ENCODE results near the gene AMIGO3. TPM values are rescaled to one million over a fixed set of nuclear protein-coding genes. Genes with fewer than 3 reads are reported as not detected.

AMIGO3 gene
- total and polyA plus RNA-seq, 2 donors (not counting 1 experiment from before 2014, with no cell fraction given): 11.1 TPM; not detected in 1

- H3K27me3 Mint-ChIP-seq: no peaks in the 10 kb centered on the region
- DNase-seq (peak; percentile 17), ATAC-seq (ENCODE audit: low read depth) (no peak)
Measured at GRCh38 chr3:49713336-49714105, 6.0 kb downstream of the AMIGO3 start.

More at GRCh38 chr3:49713336-49714105, 6.0 kb downstream of the AMIGO3 start:
- peaks cover 3% of the 10 kb centered on the region for H3K79me2 ChIP-seq (ENCODE audit: control insufficient read depth, insufficient read depth, low read length)
- H3K9me3 ChIP-seq (ENCODE audit: control extremely low read depth in 1 of 3, control insufficient read depth in 2 of 3, insufficient read depth in 1 of 3, low read length in 2 of 3): no peaks in the 10 kb centered on the region
- no peak overlapping the region for H2AFZ ChIP-seq (ENCODE audit: insufficient read depth, low read depth, low read length, poor library complexity, severe bottlenecking)
- H3K4me3 Mint-ChIP-seq: no peak overlapping the region
- intact Hi-C loops (cut with micrococcal nuclease): no loop called here
- no peaks in the 10 kb centered on the region for H3K9me3 Mint-ChIP-seq (ENCODE audit: insufficient read depth)
- H3K27ac ChIP-seq (ENCODE audit: low read length in 2 of 2): no peak overlapping the region
- H4K20me1 ChIP-seq (ENCODE audit: control insufficient read depth, insufficient read depth, low read length, poor library complexity, severe bottlenecking): no peaks in the 10 kb centered on the region
- H3K9ac ChIP-seq (ENCODE audit: low read length): no peak overlapping the region
- peaks cover 5% of the 10 kb centered on the region for H3K4me1 Mint-ChIP-seq
- peaks cover 0 to 5% of the 10 kb centered on the region in 2 experiments for H3K36me3 ChIP-seq (replicated peaks in 1 of 2; ENCODE audit: control extremely low read depth in 1 of 2, control insufficient read depth in 1 of 2, extremely low read depth in 1 of 2, insufficient read depth in 2 of 2, low read length in 1 of 2)
- no peaks in the 10 kb centered on the region for H3K27me3 ChIP-seq (replicated peaks in 1 of 4; ENCODE audit: control extremely low read depth in 1 of 4, control insufficient read depth in 3 of 4, insufficient read depth in 4 of 4, low read length in 3 of 4)
- TF ChIP-seq CTCF (IDR thresholded peaks at IDR 0.05) (no peak), EZH2 (IDR thresholded peaks at IDR 0.05; ENCODE audit: borderline replicate concordance, insufficient read depth, low read depth, low read length, poor library complexity, severe bottlenecking) (no peak)
- H3K4me3 ChIP-seq (ENCODE audit: control extremely low read depth in 1 of 5, extremely low read depth in 1 of 5, insufficient read depth in 1 of 5, low read depth in 2 of 5, low read length in 4 of 5): no peak overlapping the region
- ChIA-PET POLR2A (no interaction called here), CTCF (no interaction called here)
- no peak overlapping the region for H3K4me2 ChIP-seq (replicated peaks; ENCODE audit: low read depth, low read length, poor library complexity, severe bottlenecking)
- no peak overlapping the region for H3K27ac Mint-ChIP-seq
- 90% methylated on average over 16 of the region's 25 CpGs for WGBS (ENCODE audit: insufficient coverage)
- peaks cover 1 to 12% of the 10 kb centered on the region in 2 donors for H3K4me1 ChIP-seq (ENCODE audit: control insufficient read depth in 2 of 2, insufficient read depth in 2 of 2, low read length in 2 of 2)

Measured in B cell (primary cell).